Lower lobe of right lung (tissue), 2 donors: ENCODE data around the gene TRIM69. TPM values are rescaled to one million over a fixed set of nuclear protein-coding genes. Genes with fewer than 3 reads are reported as not detected.

ENCODE experiments used
- ATAC-seq, 2 donors: fragments of 200-7000 bp; cut with Tn5 transposase; one replicate each; pipeline ENCODE4 v1.9.1; 2020 to 2022; ENCODE audit warnings: mild to moderate bottlenecking in 2 of 2, moderate library complexity in 2 of 2
- DNase-seq: peaks from one replicate; pipeline ENCODE4 v3.0.0-alpha.2; 2020
- H3K27ac ChIP-seq: fragments of 200-600 bp; one replicate; pipeline ENCODE4 v1.8.0; 2022
- H3K27me3 ChIP-seq: fragments of 200-600 bp; one replicate; pipeline ENCODE4 v1.8.0; 2022; ENCODE audit warnings: low read depth
- H3K36me3 ChIP-seq: fragments of 200-600 bp; one replicate; pipeline ENCODE4 v1.8.0; 2022; ENCODE audit warnings: mild to moderate bottlenecking
- H3K4me1 ChIP-seq: fragments of 200-600 bp; one replicate; pipeline ENCODE4 v1.8.0; 2022
- H3K4me3 ChIP-seq: fragments of 200-600 bp; one replicate; pipeline ENCODE4 v1.8.0; 2022; ENCODE audit warnings: mild to moderate bottlenecking
- H3K9me3 ChIP-seq: fragments of 200-600 bp; one replicate; pipeline ENCODE4 v1.8.0; 2022
- intact Hi-C: fragments of 100-400 bp; cut with DNase I; formaldehyde crosslinking; loops from one replicate; pipeline ENCODE4 v1.11.0; 2022
- total RNA-seq: library from RNA; stranded (reverse); fragmentation: NEBNext Ultra II Directional; extraction: Animal tissue kit (Norgen Biotek cat#: 25700); gene quantifications from one replicate; pipeline ENCODE4 v1.2.1, GENCODE V29; 2021
- TF ChIP-seq, protein P1 (sequence below): fragments of 200-600 bp; IDR thresholded peaks from one replicate; pipeline ENCODE4 v1.8.0; 2022; ENCODE audit warnings: antibody characterized with exemption, mild to moderate bottlenecking
- donor health status: DM: no; HTN: yes; CAD: no; lungs with severe emphysema.

The TRIM69 gene
- total RNA-seq, 1 donor from 2014 or later, result 27.2 TPM

DNA sequence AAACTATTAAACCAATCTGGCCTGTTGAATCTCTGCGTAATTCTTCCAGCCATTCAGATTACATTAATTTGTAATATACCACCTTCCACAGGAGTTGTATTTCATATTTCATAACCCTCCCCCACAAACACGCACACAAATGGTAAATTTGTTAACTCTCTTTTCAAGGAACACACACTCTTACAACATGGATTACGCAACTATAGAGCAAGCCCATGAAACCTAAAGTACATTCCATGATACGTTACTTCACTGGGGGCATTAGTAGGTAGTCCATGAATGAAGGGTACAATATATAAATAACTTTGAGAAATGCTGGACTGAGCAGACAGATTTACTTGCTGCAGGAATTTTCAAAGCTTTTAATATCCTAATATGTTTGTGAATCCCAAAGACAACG lies 65.0 kb downstream of the TRIM69 start:
- Histone ChIP-seq H3K36me3 (no peaks in the 10 kb centered on the region), H3K4me3 (no peak overlapping the region), H3K9me3 (no peaks in the 10 kb centered on the region), H3K27ac (no peak overlapping the region), H3K4me1 (no peaks in the 10 kb centered on the region), H3K27me3 (no peaks in the 10 kb centered on the region)
- no peak for ATAC-seq
- no peak for DNase-seq
- TF ChIP-seq, protein P1, sequence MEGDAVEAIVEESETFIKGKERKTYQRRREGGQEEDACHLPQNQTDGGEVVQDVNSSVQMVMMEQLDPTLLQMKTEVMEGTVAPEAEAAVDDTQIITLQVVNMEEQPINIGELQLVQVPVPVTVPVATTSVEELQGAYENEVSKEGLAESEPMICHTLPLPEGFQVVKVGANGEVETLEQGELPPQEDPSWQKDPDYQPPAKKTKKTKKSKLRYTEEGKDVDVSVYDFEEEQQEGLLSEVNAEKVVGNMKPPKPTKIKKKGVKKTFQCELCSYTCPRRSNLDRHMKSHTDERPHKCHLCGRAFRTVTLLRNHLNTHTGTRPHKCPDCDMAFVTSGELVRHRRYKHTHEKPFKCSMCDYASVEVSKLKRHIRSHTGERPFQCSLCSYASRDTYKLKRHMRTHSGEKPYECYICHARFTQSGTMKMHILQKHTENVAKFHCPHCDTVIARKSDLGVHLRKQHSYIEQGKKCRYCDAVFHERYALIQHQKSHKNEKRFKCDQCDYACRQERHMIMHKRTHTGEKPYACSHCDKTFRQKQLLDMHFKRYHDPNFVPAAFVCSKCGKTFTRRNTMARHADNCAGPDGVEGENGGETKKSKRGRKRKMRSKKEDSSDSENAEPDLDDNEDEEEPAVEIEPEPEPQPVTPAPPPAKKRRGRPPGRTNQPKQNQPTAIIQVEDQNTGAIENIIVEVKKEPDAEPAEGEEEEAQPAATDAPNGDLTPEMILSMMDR, result no peak
- intact Hi-C loops, result no loop called here

DNA sequence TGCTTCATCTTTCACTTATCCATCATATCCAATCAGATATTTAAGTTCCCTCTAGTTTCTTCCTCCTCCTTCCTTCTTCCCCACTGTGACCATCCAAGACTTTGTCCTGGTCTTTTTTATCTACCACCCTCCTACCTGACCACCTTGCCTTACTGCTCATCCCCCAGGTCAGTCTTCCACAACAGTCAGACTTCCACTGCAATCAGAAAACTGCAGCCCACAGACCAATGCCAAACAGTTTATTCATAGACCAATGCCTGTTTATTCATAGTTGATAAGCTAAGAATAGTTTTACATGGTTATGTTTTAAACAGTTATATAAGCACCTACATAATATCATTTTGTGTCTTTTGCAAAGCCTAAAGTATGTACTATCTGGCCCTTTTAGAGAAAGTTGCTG lies 65.5 kb downstream of the TRIM69 start:
- TF ChIP-seq, protein P1, result no peak
- H3K4me3 ChIP-seq, result no peak overlapping the region

DNA sequence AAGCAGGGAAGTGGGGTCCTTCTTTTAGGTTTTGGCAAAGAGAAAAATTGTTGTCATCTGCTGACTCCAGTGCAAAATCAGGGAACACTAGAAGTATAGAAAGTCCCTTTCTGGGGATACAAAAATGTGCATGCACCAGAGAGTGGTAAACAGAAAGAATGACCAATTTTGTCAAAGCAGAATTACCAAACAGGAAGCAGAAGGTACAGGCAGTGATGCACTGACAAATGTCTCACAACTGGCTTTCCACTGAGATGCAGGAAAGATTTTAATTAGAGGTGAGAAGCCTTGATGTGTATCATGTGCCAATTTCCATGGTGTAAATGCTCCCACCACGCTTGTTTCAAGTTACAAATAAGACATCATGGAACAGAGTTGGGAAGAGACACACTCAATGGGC lies 66.0 kb downstream of the TRIM69 start:
- Histone ChIP-seq H3K4me1 (no peaks in the 10 kb centered on the region), H3K9me3 (no peaks in the 10 kb centered on the region), H3K36me3 (no peaks in the 10 kb centered on the region), H3K4me3 (no peak overlapping the region), H3K27ac (no peak overlapping the region), H3K27me3 (no peaks in the 10 kb centered on the region)
- TF ChIP-seq, protein P1, result no peak
- no peak for DNase-seq
- ATAC-seq, result no peak
- intact Hi-C loops, result no loop called here

More for the DNA sequence above, 65.5 kb downstream of the TRIM69 start:
- ATAC-seq (no peak), DNase-seq (no peak)
- Histone ChIP-seq H3K4me1 (no peaks in the 10 kb centered on the region), H3K27me3 (no peaks in the 10 kb centered on the region), H3K27ac (no peak overlapping the region), H3K9me3 (no peaks in the 10 kb centered on the region), H3K36me3 (no peaks in the 10 kb centered on the region)
- intact Hi-C loops, result no loop called here

DNA sequence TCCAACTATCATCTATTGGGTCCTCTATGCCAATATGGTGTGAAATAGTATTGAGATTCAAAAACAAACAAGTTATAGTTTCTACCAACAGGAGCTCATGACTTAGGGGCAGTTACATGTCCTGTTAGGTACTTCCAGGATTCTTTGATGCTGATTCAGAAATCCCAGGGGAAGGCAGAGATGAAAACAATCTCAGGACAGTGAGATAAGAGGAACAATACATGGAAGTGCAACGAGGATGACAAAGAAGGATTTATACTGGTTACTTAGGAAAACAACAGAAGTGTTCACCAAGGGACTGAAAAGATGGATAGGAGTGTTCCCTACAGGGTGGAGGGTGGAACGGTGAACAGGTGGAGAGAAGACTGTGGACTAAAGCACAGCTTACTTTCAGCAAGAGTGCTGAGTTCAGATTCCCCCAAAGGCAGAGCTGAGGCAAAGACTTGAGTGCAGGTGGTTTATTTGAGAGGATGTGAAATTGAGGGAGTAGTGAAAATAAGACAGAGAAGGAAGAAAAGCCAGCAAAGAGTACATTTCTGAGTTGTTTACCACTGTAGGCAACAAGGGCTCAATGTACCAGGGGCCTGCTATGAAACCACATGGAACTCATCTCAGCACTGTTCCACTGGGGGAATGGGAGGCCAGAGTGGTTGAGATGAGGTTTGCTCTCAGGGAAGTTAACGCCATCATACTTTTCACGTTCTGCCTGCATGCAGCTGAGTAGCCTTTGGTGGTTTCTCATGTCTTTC lies 68.1 kb downstream of the TRIM69 start:
- TF ChIP-seq, protein P1, result no peak
- no peak overlapping the region for H3K4me3 ChIP-seq
- ATAC-seq (no peak), DNase-seq (no peak)
- H3K9me3 ChIP-seq, result no peaks in the 10 kb centered on the region
- no peaks in the 10 kb centered on the region for H3K27me3 ChIP-seq
- intact Hi-C loops, result no loop called here
- H3K27ac ChIP-seq, result no peak overlapping the region
- H3K4me1 ChIP-seq, result no peaks in the 10 kb centered on the region
- H3K36me3 ChIP-seq, result no peaks in the 10 kb centered on the region

DNA sequence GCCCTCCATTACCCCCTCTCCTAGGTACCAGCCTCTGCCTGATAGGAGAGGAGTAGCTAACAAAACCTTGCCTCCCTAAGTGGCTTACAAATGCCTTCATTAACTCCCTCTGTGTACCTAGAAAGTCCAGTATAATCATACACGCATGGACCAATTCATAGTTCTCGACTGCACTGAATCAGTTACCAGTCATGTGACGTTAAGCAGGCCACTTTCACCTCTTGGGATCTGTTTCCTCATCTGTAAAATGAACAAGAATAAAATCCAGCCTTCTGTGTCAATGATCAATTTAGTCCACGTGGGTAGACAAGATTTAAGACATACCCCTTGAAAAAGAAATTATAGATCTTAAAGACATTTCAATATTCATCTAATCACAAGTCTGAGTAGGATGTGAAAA lies 72.2 kb downstream of the TRIM69 start:
- ATAC-seq, result no peak
- DNase-seq, result no peak
- Histone ChIP-seq H3K9me3 (no peaks in the 10 kb centered on the region), H3K36me3 (no peaks in the 10 kb centered on the region), H3K27ac (no peak overlapping the region), H3K4me3 (no peak overlapping the region), H3K27me3 (no peaks in the 10 kb centered on the region), H3K4me1 (no peaks in the 10 kb centered on the region)
- intact Hi-C loops, result no loop called here
- TF ChIP-seq, protein P1, result no peak
